Measurements from ENCODE around the gene EPHA4.

Gene EPHA4

GRCh38 chr2:221482666-221483455, 89.2 kb downstream of the EPHA4 start:
- Histone ChIP-seq H3K4me1 (ENCODE audit: control insufficient read depth, insufficient read depth, low read length) (no peaks in the 10 kb centered on the region), H3K9me3 (replicated peaks; ENCODE audit: low read length) (no peaks in the 10 kb centered on the region), H3K4me3 (ENCODE audit: low read length) (no peak overlapping the region), H3K27me3 (ENCODE audit: control insufficient read depth, insufficient read depth, low read length) (no peaks in the 10 kb centered on the region), H3K9ac (ENCODE audit: low read depth, low read length) (no peak overlapping the region), H3K36me3 (ENCODE audit: insufficient read depth, low read length) (peaks cover 4% of the 10 kb centered on the region), H3K4me2 (ENCODE audit: low read length) (no peak overlapping the region)

- Histone ChIP-seq H3K9ac (ENCODE audit: low read depth, low read length) (no peak overlapping the region), H3K27me3 (ENCODE audit: control insufficient read depth, insufficient read depth, low read length) (no peaks in the 10 kb centered on the region), H3K36me3 (ENCODE audit: insufficient read depth, low read length) (peaks cover 4% of the 10 kb centered on the region), H3K4me2 (ENCODE audit: low read length) (no peak overlapping the region), H3K9me3 (replicated peaks; ENCODE audit: low read length) (no peaks in the 10 kb centered on the region), H3K4me1 (ENCODE audit: control insufficient read depth, insufficient read depth, low read length) (no peaks in the 10 kb centered on the region), H3K4me3 (ENCODE audit: low read length) (no peak overlapping the region)
Measured at GRCh38 chr2:221480821-221481220, 91.3 kb downstream of the EPHA4 start.

- Histone ChIP-seq H3K36me3 (ENCODE audit: insufficient read depth, low read length) (peaks cover 4% of the 10 kb centered on the region), H3K4me3 (ENCODE audit: low read length) (no peak overlapping the region), H3K27me3 (ENCODE audit: control insufficient read depth, insufficient read depth, low read length) (no peaks in the 10 kb centered on the region), H3K4me1 (ENCODE audit: control insufficient read depth, insufficient read depth, low read length) (no peaks in the 10 kb centered on the region), H3K9me3 (replicated peaks; ENCODE audit: low read length) (no peaks in the 10 kb centered on the region), H3K9ac (ENCODE audit: low read depth, low read length) (no peak overlapping the region), H3K4me2 (ENCODE audit: low read length) (no peak overlapping the region)
Measured at GRCh38 chr2:221480163-221480562, 91.9 kb downstream of the EPHA4 start.

GRCh38 chr2:221478485-221478863, 93.6 kb downstream of the EPHA4 start:
- no peak overlapping the region for H3K4me3 ChIP-seq (ENCODE audit: low read length)
- no peaks in the 10 kb centered on the region for H3K9me3 ChIP-seq (replicated peaks; ENCODE audit: low read length)
- H3K4me2 ChIP-seq (ENCODE audit: low read length): no peak overlapping the region
- no peak overlapping the region for H3K9ac ChIP-seq (ENCODE audit: low read depth, low read length)
- peaks cover 4% of the 10 kb centered on the region for H3K36me3 ChIP-seq (ENCODE audit: insufficient read depth, low read length)
- no peaks in the 10 kb centered on the region for H3K4me1 ChIP-seq (ENCODE audit: control insufficient read depth, insufficient read depth, low read length)
- H3K27me3 ChIP-seq (ENCODE audit: control insufficient read depth, insufficient read depth, low read length): no peaks in the 10 kb centered on the region

- H3K27me3 ChIP-seq (ENCODE audit: control insufficient read depth, insufficient read depth, low read length): no peaks in the 10 kb centered on the region
- H3K9me3 ChIP-seq (replicated peaks; ENCODE audit: low read length): no peaks in the 10 kb centered on the region
- H3K9ac ChIP-seq (ENCODE audit: low read depth, low read length): no peak overlapping the region
- H3K4me1 ChIP-seq (ENCODE audit: control insufficient read depth, insufficient read depth, low read length): no peaks in the 10 kb centered on the region
- peaks cover 4% of the 10 kb centered on the region for H3K36me3 ChIP-seq (ENCODE audit: insufficient read depth, low read length)
- no peak overlapping the region for H3K4me2 ChIP-seq (ENCODE audit: low read length)
- H3K4me3 ChIP-seq (ENCODE audit: low read length): no peak overlapping the region
Measured at GRCh38 chr2:221477714-221478484, 94.2 kb downstream of the EPHA4 start.

- H3K36me3 ChIP-seq (ENCODE audit: insufficient read depth, low read length): no peaks in the 10 kb centered on the region
- no peak overlapping the region for H3K4me2 ChIP-seq (ENCODE audit: low read length)
- no peak overlapping the region for H3K9ac ChIP-seq (ENCODE audit: low read depth, low read length)
- H3K4me3 ChIP-seq (ENCODE audit: low read length): no peak overlapping the region
- no peaks in the 10 kb centered on the region for H3K4me1 ChIP-seq (ENCODE audit: control insufficient read depth, insufficient read depth, low read length)
- no peaks in the 10 kb centered on the region for H3K9me3 ChIP-seq (replicated peaks; ENCODE audit: low read length)
- H3K27me3 ChIP-seq (ENCODE audit: control insufficient read depth, insufficient read depth, low read length): no peaks in the 10 kb centered on the region
Measured at GRCh38 chr2:221476195-221476594, 95.9 kb downstream of the EPHA4 start.

GRCh38 chr2:221473451-221473850, 98.7 kb downstream of the EPHA4 start:
- Histone ChIP-seq H3K36me3 (ENCODE audit: insufficient read depth, low read length) (no peaks in the 10 kb centered on the region), H3K4me1 (ENCODE audit: control insufficient read depth, insufficient read depth, low read length) (no peaks in the 10 kb centered on the region), H3K9me3 (replicated peaks; ENCODE audit: low read length) (no peaks in the 10 kb centered on the region), H3K27me3 (ENCODE audit: control insufficient read depth, insufficient read depth, low read length) (no peaks in the 10 kb centered on the region), H3K4me2 (ENCODE audit: low read length) (no peak overlapping the region), H3K4me3 (ENCODE audit: low read length) (no peak overlapping the region), H3K9ac (ENCODE audit: low read depth, low read length) (no peak overlapping the region)

- peaks cover 8% of the 10 kb centered on the region for H3K4me1 ChIP-seq (ENCODE audit: control insufficient read depth, insufficient read depth, low read length)
- no peaks in the 10 kb centered on the region for H3K36me3 ChIP-seq (ENCODE audit: insufficient read depth, low read length)
- no peak overlapping the region for H3K9ac ChIP-seq (ENCODE audit: low read depth, low read length)
- no peaks in the 10 kb centered on the region for H3K9me3 ChIP-seq (replicated peaks; ENCODE audit: low read length)
- H3K4me2 ChIP-seq (ENCODE audit: low read length): no peak overlapping the region
- no peak overlapping the region for H3K4me3 ChIP-seq (ENCODE audit: low read length)
- H3K27me3 ChIP-seq (ENCODE audit: control insufficient read depth, insufficient read depth, low read length): no peaks in the 10 kb centered on the region
Measured at GRCh38 chr2:221468317-221468716, 103.8 kb downstream of the EPHA4 start.

GRCh38 chr2:221467610-221468009, 104.5 kb downstream of the EPHA4 start:
- no peaks in the 10 kb centered on the region for H3K9me3 ChIP-seq (replicated peaks; ENCODE audit: low read length)
- peaks cover 8% of the 10 kb centered on the region for H3K4me1 ChIP-seq (ENCODE audit: control insufficient read depth, insufficient read depth, low read length)
- H3K4me3 ChIP-seq (ENCODE audit: low read length): no peak overlapping the region
- H3K4me2 ChIP-seq (ENCODE audit: low read length): no peak overlapping the region
- no peaks in the 10 kb centered on the region for H3K27me3 ChIP-seq (ENCODE audit: control insufficient read depth, insufficient read depth, low read length)
- H3K9ac ChIP-seq (ENCODE audit: low read depth, low read length): no peak overlapping the region
- H3K36me3 ChIP-seq (ENCODE audit: insufficient read depth, low read length): no peaks in the 10 kb centered on the region

- Histone ChIP-seq H3K36me3 (ENCODE audit: insufficient read depth, low read length) (no peaks in the 10 kb centered on the region), H3K9ac (ENCODE audit: low read depth, low read length) (no peak overlapping the region), H3K4me2 (ENCODE audit: low read length) (no peak overlapping the region), H3K27me3 (ENCODE audit: control insufficient read depth, insufficient read depth, low read length) (no peaks in the 10 kb centered on the region), H3K9me3 (replicated peaks; ENCODE audit: low read length) (no peaks in the 10 kb centered on the region), H3K4me1 (ENCODE audit: control insufficient read depth, insufficient read depth, low read length) (peaks cover 11% of the 10 kb centered on the region), H3K4me3 (ENCODE audit: low read length) (no peak overlapping the region)
Measured at GRCh38 chr2:221466744-221467143, 105.4 kb downstream of the EPHA4 start.

- no peak overlapping the region for H3K9ac ChIP-seq (ENCODE audit: low read depth, low read length)
- H3K4me1 ChIP-seq (ENCODE audit: control insufficient read depth, insufficient read depth, low read length): peaks cover 11% of the 10 kb centered on the region
- H3K9me3 ChIP-seq (replicated peaks; ENCODE audit: low read length): no peaks in the 10 kb centered on the region
- no peaks in the 10 kb centered on the region for H3K36me3 ChIP-seq (ENCODE audit: insufficient read depth, low read length)
- no peaks in the 10 kb centered on the region for H3K27me3 ChIP-seq (ENCODE audit: control insufficient read depth, insufficient read depth, low read length)
- H3K4me2 ChIP-seq (ENCODE audit: low read length): no peak overlapping the region
- H3K4me3 ChIP-seq (ENCODE audit: low read length): no peak overlapping the region
Measured at GRCh38 chr2:221465776-221466175, 106.3 kb downstream of the EPHA4 start.

- Histone ChIP-seq H3K4me1 (ENCODE audit: control insufficient read depth, insufficient read depth, low read length) (peaks cover 11% of the 10 kb centered on the region), H3K27me3 (ENCODE audit: control insufficient read depth, insufficient read depth, low read length) (no peaks in the 10 kb centered on the region), H3K36me3 (ENCODE audit: insufficient read depth, low read length) (no peaks in the 10 kb centered on the region), H3K4me2 (ENCODE audit: low read length) (no peak overlapping the region), H3K9ac (ENCODE audit: low read depth, low read length) (no peak overlapping the region), H3K9me3 (replicated peaks; ENCODE audit: low read length) (no peaks in the 10 kb centered on the region), H3K4me3 (ENCODE audit: low read length) (no peak overlapping the region)
Measured at GRCh38 chr2:221464971-221465370, 107.1 kb downstream of the EPHA4 start.

Measured in skeletal muscle satellite cell (primary cell).